ENCODE measurements around the gene MEF2D.
A peak's percentile ranks its signal among the peaks of the same experiment; 100 is the strongest.

The MEF2D gene

GRCh38 chr1:156491151-156491949 lies 9.2 kb downstream of the MEF2D start:
- Histone ChIP-seq H3K79me2 (ENCODE audit: control insufficient read depth, insufficient read depth, low read length) (peaks cover 14% of the 10 kb centered on the region), H3K56ac (ENCODE audit: low read length) (peak overlapping the region; percentile 72), H4K8ac (ENCODE audit: low read depth, low read length) (no peak overlapping the region), H2AK5ac (ENCODE audit: low read length) (no peak overlapping the region), H3K9ac (ENCODE audit: low read length) (no peak overlapping the region), H3K4me3 (ENCODE audit: low read length) (no peak overlapping the region), H3K4me2 (ENCODE audit: low read length) (no peak overlapping the region), H2BK15ac (replicated peaks; ENCODE audit: low read depth) (no peak overlapping the region), H3K4ac (ENCODE audit: low read depth, low read length) (no peak overlapping the region), H3K27me3 (ENCODE audit: insufficient read depth, low read length, poor library complexity) (no peaks in the 10 kb centered on the region), H4K5ac (ENCODE audit: low read length) (no peak overlapping the region), H3K23ac (ENCODE audit: low read length) (no peak overlapping the region), H2BK5ac (ENCODE audit: low read length) (no peak overlapping the region), H2BK120ac (ENCODE audit: low read depth, low read length) (no peak overlapping the region), H3K27ac (ENCODE audit: low read depth, low read length) (no peak overlapping the region), H3K36me3 (ENCODE audit: control insufficient read depth, insufficient read depth, low read length) (no peaks in the 10 kb centered on the region), H3K18ac (ENCODE audit: low read length) (no peak overlapping the region), H3K4me1 (ENCODE audit: control insufficient read depth, low read depth, low read length) (peaks cover 29% of the 10 kb centered on the region), H3K79me1 (ENCODE audit: low read length) (peaks cover 41% of the 10 kb centered on the region)
- DNase-seq = peak; percentile 45
- WGBS (ENCODE audit: extremely low coverage, insufficient coverage, low lambda C conversion rate) = no CpG with 5 or more reads among the region's 6 CpGs

GRCh38 chr1:156490401-156491032 lies 10.1 kb downstream of the MEF2D start:
- H3K56ac ChIP-seq (ENCODE audit: low read length) = peak overlapping the region; percentile 72
- peak overlapping the region; percentile 71 for H2AK5ac ChIP-seq (ENCODE audit: low read length)
- H2BK15ac ChIP-seq (replicated peaks; ENCODE audit: low read depth) = no peak overlapping the region
- no peak overlapping the region for H4K8ac ChIP-seq (ENCODE audit: low read depth, low read length)
- H4K5ac ChIP-seq (ENCODE audit: low read length) = no peak overlapping the region
- peak; percentile 72 for DNase-seq
- no peak overlapping the region for H3K23ac ChIP-seq (ENCODE audit: low read length)
- peak overlapping the region; percentile 5 for H2BK120ac ChIP-seq (ENCODE audit: low read depth, low read length)
- H3K27me3 ChIP-seq (ENCODE audit: insufficient read depth, low read length, poor library complexity) = no peaks in the 10 kb centered on the region
- H3K4me2 ChIP-seq (ENCODE audit: low read length) = peak overlapping the region; percentile 17
- H3K27ac ChIP-seq (ENCODE audit: low read depth, low read length) = peak overlapping the region; percentile 9
- no peak overlapping the region for H3K4me3 ChIP-seq (ENCODE audit: low read length)
- no peaks in the 10 kb centered on the region for H3K36me3 ChIP-seq (ENCODE audit: control insufficient read depth, insufficient read depth, low read length)
- peak overlapping the region; percentile 31 for H3K18ac ChIP-seq (ENCODE audit: low read length)
- H3K4me1 ChIP-seq (ENCODE audit: control insufficient read depth, low read depth, low read length) = peaks cover 28% of the 10 kb centered on the region
- peaks cover 10% of the 10 kb centered on the region for H3K79me2 ChIP-seq (ENCODE audit: control insufficient read depth, insufficient read depth, low read length)
- peaks cover 42% of the 10 kb centered on the region for H3K79me1 ChIP-seq (ENCODE audit: low read length)
- no CpG with 5 or more reads among the region's 10 CpGs for WGBS (ENCODE audit: extremely low coverage, insufficient coverage, low lambda C conversion rate)
- no peak overlapping the region for H3K4ac ChIP-seq (ENCODE audit: low read depth, low read length)
- H3K9ac ChIP-seq (ENCODE audit: low read length) = peak overlapping the region; percentile 21
- peak overlapping the region; percentile 66 for H2BK5ac ChIP-seq (ENCODE audit: low read length)

- Histone ChIP-seq H3K79me1 (ENCODE audit: low read length) (peaks cover 42% of the 10 kb centered on the region), H2BK15ac (replicated peaks; ENCODE audit: low read depth) (no peak overlapping the region), H3K79me2 (ENCODE audit: control insufficient read depth, insufficient read depth, low read length) (peaks cover 10% of the 10 kb centered on the region), H2BK5ac (ENCODE audit: low read length) (peak overlapping the region; percentile 66), H3K27ac (ENCODE audit: low read depth, low read length) (no peak overlapping the region), H3K4me2 (ENCODE audit: low read length) (peak overlapping the region; percentile 1), H3K23ac (ENCODE audit: low read length) (no peak overlapping the region), H3K4ac (ENCODE audit: low read depth, low read length) (no peak overlapping the region), H3K56ac (ENCODE audit: low read length) (peak overlapping the region; percentile 72), H3K18ac (ENCODE audit: low read length) (peak overlapping the region; percentile 31), H3K4me3 (ENCODE audit: low read length) (no peak overlapping the region), H2BK120ac (ENCODE audit: low read depth, low read length) (peak overlapping the region; percentile 5), H2AK5ac (ENCODE audit: low read length) (peak overlapping the region; percentile 15), H3K27me3 (ENCODE audit: insufficient read depth, low read length, poor library complexity) (no peaks in the 10 kb centered on the region), H3K4me1 (ENCODE audit: control insufficient read depth, low read depth, low read length) (peaks cover 28% of the 10 kb centered on the region), H4K8ac (ENCODE audit: low read depth, low read length) (no peak overlapping the region), H3K36me3 (ENCODE audit: control insufficient read depth, insufficient read depth, low read length) (no peaks in the 10 kb centered on the region), H3K9ac (ENCODE audit: low read length) (peak overlapping the region; percentile 21), H4K5ac (ENCODE audit: low read length) (no peak overlapping the region)
- no CpG with 5 or more reads among the region's 7 CpGs for WGBS (ENCODE audit: extremely low coverage, insufficient coverage, low lambda C conversion rate)
- no peak for DNase-seq
These were observed 10.7 kb downstream of the MEF2D start for GRCh38 chr1:156489935-156490293.

GRCh38 chr1:156489166-156489934 lies 11.2 kb downstream of the MEF2D start:
- H3K4ac ChIP-seq (ENCODE audit: low read depth, low read length) = no peak overlapping the region
- H4K8ac ChIP-seq (ENCODE audit: low read depth, low read length) = no peak overlapping the region
- H3K4me1 ChIP-seq (ENCODE audit: control insufficient read depth, low read depth, low read length) = peaks cover 28% of the 10 kb centered on the region
- peak; percentile 80 for DNase-seq
- no peak overlapping the region for H2BK120ac ChIP-seq (ENCODE audit: low read depth, low read length)
- H2BK15ac ChIP-seq (replicated peaks; ENCODE audit: low read depth) = no peak overlapping the region
- H3K27me3 ChIP-seq (ENCODE audit: insufficient read depth, low read length, poor library complexity) = no peaks in the 10 kb centered on the region
- peak overlapping the region; percentile 46 for H2BK5ac ChIP-seq (ENCODE audit: low read length)
- H3K79me2 ChIP-seq (ENCODE audit: control insufficient read depth, insufficient read depth, low read length) = peaks cover 10% of the 10 kb centered on the region
- no peak overlapping the region for H3K23ac ChIP-seq (ENCODE audit: low read length)
- peak overlapping the region; percentile 31 for H3K18ac ChIP-seq (ENCODE audit: low read length)
- H3K4me3 ChIP-seq (ENCODE audit: low read length) = no peak overlapping the region
- H3K56ac ChIP-seq (ENCODE audit: low read length) = peak overlapping the region; percentile 72
- no peaks in the 10 kb centered on the region for H3K36me3 ChIP-seq (ENCODE audit: control insufficient read depth, insufficient read depth, low read length)
- peak overlapping the region; percentile 10 for H3K4me2 ChIP-seq (ENCODE audit: low read length)
- no peak overlapping the region for H3K27ac ChIP-seq (ENCODE audit: low read depth, low read length)
- WGBS (ENCODE audit: extremely low coverage, insufficient coverage, low lambda C conversion rate) = no CpG with 5 or more reads among the region's 12 CpGs
- peak overlapping the region; percentile 21 for H3K9ac ChIP-seq (ENCODE audit: low read length)
- peaks cover 39% of the 10 kb centered on the region for H3K79me1 ChIP-seq (ENCODE audit: low read length)
- peak overlapping the region; percentile 72 for H2AK5ac ChIP-seq (ENCODE audit: low read length)
- no peak overlapping the region for H4K5ac ChIP-seq (ENCODE audit: low read length)

GRCh38 chr1:156488566-156489165 lies 11.9 kb downstream of the MEF2D start:
- H2BK120ac ChIP-seq (ENCODE audit: low read depth, low read length) = no peak overlapping the region
- no peaks in the 10 kb centered on the region for H3K36me3 ChIP-seq (ENCODE audit: control insufficient read depth, insufficient read depth, low read length)
- no peak overlapping the region for H3K27ac ChIP-seq (ENCODE audit: low read depth, low read length)
- DNase-seq = peak; percentile 63
- peaks cover 5% of the 10 kb centered on the region for H3K79me2 ChIP-seq (ENCODE audit: control insufficient read depth, insufficient read depth, low read length)
- no peak overlapping the region for H3K18ac ChIP-seq (ENCODE audit: low read length)
- H2BK15ac ChIP-seq (replicated peaks; ENCODE audit: low read depth) = no peak overlapping the region
- no peaks in the 10 kb centered on the region for H3K27me3 ChIP-seq (ENCODE audit: insufficient read depth, low read length, poor library complexity)
- H4K5ac ChIP-seq (ENCODE audit: low read length) = no peak overlapping the region
- H3K9ac ChIP-seq (ENCODE audit: low read length) = no peak overlapping the region
- H3K4me3 ChIP-seq (ENCODE audit: low read length) = no peak overlapping the region
- H3K4me1 ChIP-seq (ENCODE audit: control insufficient read depth, low read depth, low read length) = peaks cover 28% of the 10 kb centered on the region
- peaks cover 34% of the 10 kb centered on the region for H3K79me1 ChIP-seq (ENCODE audit: low read length)
- WGBS (ENCODE audit: extremely low coverage, insufficient coverage, low lambda C conversion rate) = no CpG with 5 or more reads among the region's 5 CpGs
- H2BK5ac ChIP-seq (ENCODE audit: low read length) = no peak overlapping the region
- peak overlapping the region; percentile 72 for H3K56ac ChIP-seq (ENCODE audit: low read length)
- no peak overlapping the region for H4K8ac ChIP-seq (ENCODE audit: low read depth, low read length)
- no peak overlapping the region for H2AK5ac ChIP-seq (ENCODE audit: low read length)
- H3K4ac ChIP-seq (ENCODE audit: low read depth, low read length) = no peak overlapping the region
- H3K23ac ChIP-seq (ENCODE audit: low read length) = no peak overlapping the region
- H3K4me2 ChIP-seq (ENCODE audit: low read length) = no peak overlapping the region

All from mesendoderm (in vitro differentiated cells).